HepG2 (cell line): ENCODE data around the gene TAMALIN. TPM values are rescaled to one million over a fixed set of nuclear protein-coding genes. Genes with fewer than 3 reads are reported as not detected.

Experiments used
- ATAC-seq: fragments of 200-7000 bp; cut with Tn5 transposase; 3 replicates; pipeline ENCODE4 v1.9.1; 2020; ENCODE audit warnings: mild to moderate bottlenecking, moderate library complexity
- BruUV-seq: library from RNA; stranded (reverse); fragments of 400-500 nt; replicated peaks from 2 replicates; lab custom pipeline; 2021; lab: Mats Ljungman, UMichigan
- CTCF ChIA-PET: fragments of 300-600 bp; formaldehyde crosslinking; extraction: SDS; loops from one replicate; lab custom pipeline; 2021; ENCODE audit warnings: low total read pairs, inconsistent platforms, low intra/inter-chr PET ratio; lab: Yijun Ruan, JAX
- POLR2A ChIA-PET: fragments of 350-600 bp; sonication (Branson Sonifier 250); formaldehyde crosslinking; loops from one replicate; lab custom pipeline; 2020; ENCODE audit warnings: antibody characterized with exemption, inconsistent platforms; lab: Yijun Ruan, JAX
- DNase-seq: peaks from one replicate; pipeline ENCODE4 v3.0.0-alpha.2; 2015; ENCODE audit warnings: low spot score
- FAIRE-seq: peaks from 3 replicates; lab custom pipeline; 2011; peaks lifted over from hg19 to GRCh38; lab: Jason Lieb, UNC
- H2AFZ ChIP-seq: one replicate; pipeline ENCODE4 v1.6.1; 2011; ENCODE audit warnings: low read length, inconsistent platforms
- H3K27ac ChIP-seq: fragments of 300-600 bp; 3 replicates; pipeline ENCODE4 v1.8.0; 2011; ENCODE audit warnings: mixed run types, mild to moderate bottlenecking, mixed read lengths, low read length, inconsistent platforms; ENCODE audit not compliant: insufficient read depth; ENCODE audit errors: extremely low read length
- H3K27me3 ChIP-seq, 2 experiments: fragments of 200-600 bp in 1 of 2; 2 replicates in 1 of 2; 3 replicates in 1 of 2; pipeline versions ENCODE4 v1.6.0 to v1.8.0; 2011; ENCODE audit warnings: low read length in 2 of 2, mild to moderate bottlenecking in 2 of 2, moderate library complexity in 2 of 2, inconsistent platforms in 1 of 2; ENCODE audit not compliant: insufficient read depth in 2 of 2, control insufficient read depth in 1 of 2
- H3K36me3 ChIP-seq, 2 experiments: fragments of 200-600 bp in 1 of 2; replicated peaks in 1 of 2; 2 replicates in 1 of 2; 3 replicates in 1 of 2; pipeline versions ENCODE4 v1.5.1 to v1.8.0; 2011; ENCODE audit warnings: low read length in 2 of 2, inconsistent platforms in 1 of 2; ENCODE audit not compliant: insufficient read depth in 2 of 2, control insufficient read depth in 1 of 2
- H3K4me1 ChIP-seq: 2 replicates; pipeline ENCODE4 v1.5.1; 2012; ENCODE audit warnings: low read length, inconsistent platforms; ENCODE audit not compliant: insufficient read depth
- H3K4me2 ChIP-seq: 2 replicates; pipeline ENCODE4 v1.6.0; 2011; ENCODE audit warnings: low read depth, low read length, inconsistent platforms
- H3K4me3 ChIP-seq, 3 experiments: fragments of 200-600 bp in 1 of 3; sonication (generic), shearing (Covaris generic) in 1 of 3; replicated peaks in 1 of 3; 2 replicates each; pipeline ENCODE4 v1.5.1; 2011 to 2016; ENCODE audit warnings: low read length in 3 of 3, inconsistent platforms in 2 of 3, low read depth in 2 of 3, mild to moderate bottlenecking in 2 of 3, control low read depth in 1 of 3, mixed read lengths in 1 of 3; ENCODE audit not compliant: insufficient read depth in 1 of 3
- H3K79me2 ChIP-seq: one replicate; pipeline ENCODE4 v1.6.1; 2011; ENCODE audit warnings: low read length, inconsistent platforms; ENCODE audit not compliant: insufficient read depth
- H3K9ac ChIP-seq: 2 replicates; pipeline ENCODE4 v1.6.0; 2011; ENCODE audit warnings: mild to moderate bottlenecking, low read depth, low read length, inconsistent platforms; ENCODE audit not compliant: insufficient read depth
- H3K9me3 ChIP-seq: 2 replicates; pipeline ENCODE4 v1.5.1; 2012; ENCODE audit warnings: mild to moderate bottlenecking, low read length
- H4K20me1 ChIP-seq: 2 replicates; pipeline ENCODE4 v1.6.0; 2011; ENCODE audit warnings: inconsistent platforms, mild to moderate bottlenecking, low read length, moderate library complexity; ENCODE audit not compliant: insufficient read depth
- GATAD2A ChIP-seq: IDR thresholded peaks from 2 replicates; pipeline ENCODE4 v1.6.1; 2016
- HES4 ChIP-seq: sonication (generic); formaldehyde crosslinking; IDR thresholded peaks from 2 replicates; pipeline ENCODE4 v1.9.0; 2021; ENCODE audit warnings: mild to moderate bottlenecking, missing genetic modification reagents, borderline replicate concordance
- KAT8 ChIP-seq: IDR thresholded peaks from 2 replicates; pipeline ENCODE4 v1.6.1; 2016; ENCODE audit warnings: missing genetic modification reagents, missing compliant biosample characterization
- KDM4B ChIP-seq: sonication (generic); formaldehyde crosslinking; IDR thresholded peaks from 2 replicates; pipeline ENCODE4 v1.4.0; 2020; ENCODE audit warnings: missing genetic modification reagents
- MIER3 ChIP-seq: IDR thresholded peaks from 2 replicates; pipeline ENCODE4 v1.6.1; 2016; ENCODE audit warnings: missing compliant biosample characterization, borderline replicate concordance
- MXD1 ChIP-seq: sonication (generic); formaldehyde crosslinking; IDR thresholded peaks from 2 replicates; pipeline ENCODE4 v1.4.0; 2020; ENCODE audit warnings: mild to moderate bottlenecking, missing genetic modification reagents
- RNF2 ChIP-seq: fragments of 450-650 bp; conservative IDR thresholded peaks from 2 replicates; pipeline ENCODE4 v1.6.1; 2016; ENCODE audit warnings: low read depth
- SMAD9 ChIP-seq: sonication (generic); formaldehyde crosslinking; IDR thresholded peaks from 2 replicates; pipeline ENCODE4 v1.5.1; 2020; ENCODE audit warnings: mild to moderate bottlenecking, missing genetic modification reagents
- STAT6 ChIP-seq: sonication (generic); formaldehyde crosslinking; IDR thresholded peaks from 2 replicates; pipeline ENCODE4 v1.4.0; 2020; ENCODE audit warnings: missing genetic modification reagents, mild to moderate bottlenecking, borderline replicate concordance
- ZFP37 ChIP-seq: sonication (generic); formaldehyde crosslinking; IDR thresholded peaks from 2 replicates; pipeline ENCODE4 v1.4.0; 2020; ENCODE audit warnings: missing genetic modification reagents, borderline replicate concordance
- ZFP91 ChIP-seq: sonication (generic); formaldehyde crosslinking; IDR thresholded peaks from 2 replicates; pipeline ENCODE4 v1.9.0; 2022; ENCODE audit warnings: missing genetic modification reagents, mild to moderate bottlenecking, borderline replicate concordance
- ZNF34 ChIP-seq: sonication (generic); formaldehyde crosslinking; IDR thresholded peaks from 2 replicates; pipeline ENCODE4 v1.4.0; 2020; ENCODE audit warnings: mild to moderate bottlenecking, missing genetic modification reagents, borderline replicate concordance
- ZNF576 ChIP-seq: sonication (generic); formaldehyde crosslinking; IDR thresholded peaks from 2 replicates; pipeline ENCODE4 v1.4.0; 2020; ENCODE audit warnings: mild to moderate bottlenecking, missing genetic modification reagents
- ZSCAN22 ChIP-seq: sonication (generic); formaldehyde crosslinking; IDR thresholded peaks from 2 replicates; pipeline ENCODE4 v1.4.0; 2020; ENCODE audit warnings: mild to moderate bottlenecking, missing genetic modification reagents
- ZSCAN31 ChIP-seq: sonication (generic); formaldehyde crosslinking; IDR thresholded peaks from 2 replicates; pipeline ENCODE4 v1.5.0; 2020; ENCODE audit warnings: low read depth, mild to moderate bottlenecking, missing genetic modification reagents
- WGBS: methylation state at CpG from one replicate; pipeline ENCODE4 v1.1.6; 2017; ENCODE audit warnings: low lambda C conversion rate; 5-methylcytosine and 5-hydroxymethylcytosine counted together
- in situ Hi-C: cut with HindIII; loops from 2 replicates; pipeline ENCODE4 v1.10.0; 2017; ENCODE audit warnings: low pct_unique_long_range_greater_than_20kb; ENCODE audit not compliant: extremely low pct_ligation_motif_present
- intact Hi-C: fragments of 100-400 bp; cut with micrococcal nuclease; formaldehyde crosslinking; loops from one replicate; pipeline ENCODE4 v1.10.0; 2022; ENCODE audit not compliant: unreplicated experiment
- polyA plus RNA-seq, 8 experiments: library from polyadenylated mRNA; depleted of rRNA in 3 of 8; stranded (reverse) in 7 of 8; unstranded in 1 of 8; fragments of >200 nt; fragmentation: Illumina TruSeq in 4 of 8; extraction: Trizol in 4 of 8; gene quantifications; 2 replicates each; pipeline versions ENCODE4 v1.2.1 to v1.2.3, GENCODE V29; 2011 to 2016; ENCODE audit warnings: low read depth in 4 of 8, missing spikeins in 1 of 8, mixed read lengths in 1 of 8; ENCODE audit not compliant: insufficient read depth in 1 of 8
- total RNA-seq, 5 experiments: library from RNA; depleted of rRNA; stranded (reverse); fragments of >200 nt; fragmentation: Illumina TruSeq; extraction: Trizol; gene quantifications; 2 replicates each; pipeline ENCODE4 v1.2.3, GENCODE V29; 2016; ENCODE audit warnings: low read depth in 1 of 5

TAMALIN gene
- total and polyA plus RNA-seq, 2 of the 13 experiments (the other 11 are each of a cell fraction or from before 2014, with no cell fraction given) = 2.9 to 10.9 TPM

GRCh38 chr12:51960890-51961289 is 45.9 kb upstream of the TAMALIN start:
- no peaks in the 10 kb centered on the region for H3K9me3 ChIP-seq
- no peak for FAIRE-seq
- H3K9ac ChIP-seq = no peak overlapping the region
- CTCF ChIA-PET = no interaction called here
- POLR2A ChIA-PET = no interaction called here
- DNase-seq = no peak
- WGBS = 76% methylated on average over 6 of the region's 6 CpGs
- no peak for ATAC-seq
- H3K79me2 ChIP-seq = peaks cover 80% of the 10 kb centered on the region
- H4K20me1 ChIP-seq = no peaks in the 10 kb centered on the region
- intact Hi-C loops = no loop called here
- no peak overlapping the region for H2AFZ ChIP-seq
- in situ Hi-C loops = no loop called here
- peak overlapping the region; percentile 10; the same call in 1 of the 2 replicates for H3K4me2 ChIP-seq
- no TSS peak for BruUV-seq
- TF ChIP-seq ZNF576 = no peak
- TF ChIP-seq GATAD2A (CRISPR knock-in tag) = no peak
- no peak for TF ChIP-seq KDM4B (CRISPR knock-in tag)
- no peak for TF ChIP-seq ZSCAN31
- no peak for TF ChIP-seq MIER3 (CRISPR knock-in tag)
- TF ChIP-seq HES4 (CRISPR knock-in tag) = no peak
- TF ChIP-seq ZFP37 (CRISPR knock-in tag) = no peak
- no peak for TF ChIP-seq MXD1 (CRISPR knock-in tag)
- no peak for TF ChIP-seq ZNF34
- no peak for TF ChIP-seq STAT6 (CRISPR knock-in tag)
- TF ChIP-seq ZSCAN22 (CRISPR knock-in tag) = no peak
- TF ChIP-seq KAT8 (CRISPR knock-in tag) = no peak
- no peak for TF ChIP-seq RNF2
- no peak for TF ChIP-seq ZFP91 (CRISPR knock-in tag)
- no peak for TF ChIP-seq SMAD9
- TF ChIP-seq, all 625 proteins: peak for 0
- Histone ChIP-seq H3K36me3 (no peaks in the 10 kb centered on the region; a peak in 1 of 5 replicates), H3K27ac (peak overlapping the region; percentile 71), H3K4me3 (no peak overlapping the region), H3K27me3 (no peaks in the 10 kb centered on the region), H3K4me1 (peaks cover 67% of the 10 kb centered on the region)
